HepG2 (cell line): ENCODE results near the gene SMPD2. TPM values are rescaled to one million over a fixed set of nuclear protein-coding genes. Genes with fewer than 3 reads are reported as not detected.

Experiments used
- ARNT2 ChIP-seq: sonication (generic); formaldehyde crosslinking; IDR thresholded peaks from 2 replicates; pipeline ENCODE4 v1.8.0; 2022; ENCODE audit warnings: mild to moderate bottlenecking, low read depth, missing genetic modification reagents, moderate library complexity
- ATF7-NPFF ChIP-seq: sonication (generic); formaldehyde crosslinking; IDR thresholded peaks from 2 replicates; pipeline ENCODE4 v1.8.1; 2023; ENCODE audit warnings: mild to moderate bottlenecking, low read depth, missing genetic modification reagents, moderate library complexity
- FOXP1 ChIP-seq, 2 experiments: fragments of 450-650 bp in 1 of 2; IDR thresholded peaks; 2 replicates each; pipeline ENCODE4 v1.6.1; 2017 to 2018; ENCODE audit warnings: antibody characterized with exemption in 1 of 2
- ISL2 ChIP-seq: sonication (generic); formaldehyde crosslinking; IDR thresholded peaks from 2 replicates; pipeline ENCODE4 v1.5.0; 2020; ENCODE audit warnings: missing genetic modification reagents
- MTF2 ChIP-seq: sonication (generic); formaldehyde crosslinking; IDR thresholded peaks from 2 replicates; pipeline ENCODE4 v1.5.0; 2020; ENCODE audit warnings: missing genetic modification reagents, borderline replicate concordance
- NR2F1 ChIP-seq, 2 experiments: fragments of 450-650 bp in 1 of 2; formaldehyde crosslinking in 1 of 2; IDR thresholded peaks; 2 replicates each; pipeline versions ENCODE4 v1.5.0 to v1.6.1; 2016 to 2020; ENCODE audit warnings: mild to moderate bottlenecking in 1 of 2, missing compliant biosample characterization in 1 of 2, missing genetic modification reagents in 1 of 2, moderate library complexity in 1 of 2
- PPARG ChIP-seq: conservative IDR thresholded peaks from 2 replicates; pipeline ENCODE4 v1.6.1; 2016; ENCODE audit warnings: missing biosample characterization, missing genetic modification reagents
- RFX5 ChIP-seq: IDR thresholded peaks from 2 replicates; pipeline ENCODE4 v1.6.1; 2011; ENCODE audit warnings: low read depth, low read length, improper control_type of control experiment
- RXRB ChIP-seq: IDR thresholded peaks from 2 replicates; pipeline ENCODE4 v1.6.1; 2016; ENCODE audit warnings: borderline replicate concordance, missing genetic modification reagents, missing compliant biosample characterization
- SMAD3 ChIP-seq: sonication (generic); formaldehyde crosslinking; IDR thresholded peaks from 2 replicates; pipeline ENCODE4 v1.4.0; 2020; ENCODE audit warnings: missing genetic modification reagents
- SMAD9 ChIP-seq: sonication (generic); formaldehyde crosslinking; IDR thresholded peaks from 2 replicates; pipeline ENCODE4 v1.5.1; 2020; ENCODE audit warnings: mild to moderate bottlenecking, missing genetic modification reagents
- TSC22D2 ChIP-seq: sonication (generic); formaldehyde crosslinking; IDR thresholded peaks from 2 replicates; pipeline ENCODE4 v1.5.1; 2020; ENCODE audit warnings: missing genetic modification reagents, mild to moderate bottlenecking, borderline replicate concordance
- ZNF180 ChIP-seq: sonication (generic); formaldehyde crosslinking; IDR thresholded peaks from 2 replicates; pipeline ENCODE4 v1.4.0; 2020; ENCODE audit warnings: low read depth, missing genetic modification reagents, borderline replicate concordance
- ZNF274 ChIP-seq: sonication (generic); formaldehyde crosslinking; IDR thresholded peaks from 2 replicates; pipeline ENCODE4 v1.5.1; 2020; ENCODE audit warnings: mild to moderate bottlenecking, missing genetic modification reagents
- ZNF343 ChIP-seq: sonication (generic); formaldehyde crosslinking; IDR thresholded peaks from 2 replicates; pipeline ENCODE4 v1.4.0; 2020; ENCODE audit warnings: mild to moderate bottlenecking, missing genetic modification reagents
- ZNF770 ChIP-seq: sonication (generic); formaldehyde crosslinking; IDR thresholded peaks from 2 replicates; pipeline ENCODE4 v1.5.0; 2020; ENCODE audit warnings: mild to moderate bottlenecking, missing genetic modification reagents
- ZNF792 ChIP-seq: IDR thresholded peaks from 2 replicates; pipeline ENCODE4 v1.6.1; 2016
- ZSCAN12 ChIP-seq: sonication (generic); formaldehyde crosslinking; IDR thresholded peaks from 2 replicates; pipeline ENCODE4 v1.9.0; 2021; ENCODE audit warnings: mild to moderate bottlenecking, missing genetic modification reagents
- ZSCAN30 ChIP-seq: sonication (generic); formaldehyde crosslinking; IDR thresholded peaks from 2 replicates; pipeline ENCODE4 v1.5.0; 2020; ENCODE audit warnings: mild to moderate bottlenecking, missing genetic modification reagents
- polyA plus RNA-seq, 8 experiments: library from polyadenylated mRNA; depleted of rRNA in 3 of 8; stranded (reverse) in 7 of 8; unstranded in 1 of 8; fragments of >200 nt; fragmentation: Illumina TruSeq in 4 of 8; extraction: Trizol in 4 of 8; gene quantifications; 2 replicates each; pipeline versions ENCODE4 v1.2.1 to v1.2.3, GENCODE V29; 2011 to 2016; ENCODE audit warnings: low read depth in 4 of 8, missing spikeins in 1 of 8, mixed read lengths in 1 of 8; ENCODE audit not compliant: insufficient read depth in 1 of 8
- total RNA-seq, 5 experiments: library from RNA; depleted of rRNA; stranded (reverse); fragments of >200 nt; fragmentation: Illumina TruSeq; extraction: Trizol; gene quantifications; 2 replicates each; pipeline ENCODE4 v1.2.3, GENCODE V29; 2016; ENCODE audit warnings: low read depth in 1 of 5
- TF ChIP-seq, protein P1 (sequence below): sonication (generic); formaldehyde crosslinking; IDR thresholded peaks from 2 replicates; pipeline ENCODE4 v1.8.1; 2023; ENCODE audit warnings: mild to moderate bottlenecking, missing genetic modification reagents, borderline replicate concordance
- TF ChIP-seq, protein P2 (sequence below): IDR thresholded peaks from 2 replicates; pipeline ENCODE4 v1.6.1; 2016; ENCODE audit warnings: missing compliant biosample characterization, missing genetic modification reagents, borderline replicate concordance
- TF ChIP-seq, protein P3 (sequence below): sonication (generic); formaldehyde crosslinking; IDR thresholded peaks from 2 replicates; pipeline ENCODE4 v1.8.0; 2022; ENCODE audit warnings: low read depth, missing genetic modification reagents

The SMPD2 gene
- total and polyA plus RNA-seq, 2 of the 13 experiments (the other 11 are each of a cell fraction or from before 2014, with no cell fraction given) = 5.9 to 10.6 TPM

- TF ChIP-seq SMAD3 = 0 out of 2 replicates have a peak, but pooled peaks have one; percentile 34
- TF ChIP-seq RFX5 = peak; percentile 70
- TF ChIP-seq, protein P1, sequence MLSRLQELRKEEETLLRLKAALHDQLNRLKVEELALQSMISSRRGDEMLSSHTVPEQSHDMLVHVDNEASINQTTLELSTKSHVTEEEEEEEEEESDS (CRISPR knock-in tag) = no peak
- peak; percentile 36; the same call in 1 of the 2 replicates for TF ChIP-seq ZNF792 (CRISPR knock-in tag)
- TF ChIP-seq, protein P2, sequence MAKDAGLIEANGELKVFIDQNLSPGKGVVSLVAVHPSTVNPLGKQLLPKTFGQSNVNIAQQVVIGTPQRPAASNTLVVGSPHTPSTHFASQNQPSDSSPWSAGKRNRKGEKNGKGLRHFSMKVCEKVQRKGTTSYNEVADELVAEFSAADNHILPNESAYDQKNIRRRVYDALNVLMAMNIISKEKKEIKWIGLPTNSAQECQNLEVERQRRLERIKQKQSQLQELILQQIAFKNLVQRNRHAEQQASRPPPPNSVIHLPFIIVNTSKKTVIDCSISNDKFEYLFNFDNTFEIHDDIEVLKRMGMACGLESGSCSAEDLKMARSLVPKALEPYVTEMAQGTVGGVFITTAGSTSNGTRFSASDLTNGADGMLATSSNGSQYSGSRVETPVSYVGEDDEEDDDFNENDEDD = peak; percentile 74; the same call in 1 of the 2 replicates
- TF ChIP-seq ATF7-NPFF (CRISPR knock-in tag) = peak; percentile 63; the same call in 1 of the 2 replicates
- TF ChIP-seq FOXP1 (IDR thresholded peaks at IDR 0.05) = no peak
- TF ChIP-seq FOXP1 (CRISPR knock-in tag; IDR thresholded peaks at IDR 0.05) = no peak
- TF ChIP-seq PPARG (CRISPR knock-in tag) = 0 out of 2 replicates have a peak, but pooled peaks have one; percentile 21
- 0 out of 2 replicates have a peak, but pooled peaks have one; percentile 18 for TF ChIP-seq ZSCAN12
- peak; percentile 27; the same call in 1 of the 2 replicates for TF ChIP-seq ZNF274
- no peak for TF ChIP-seq ZNF180 (CRISPR knock-in tag)
- TF ChIP-seq NR2F1 (CRISPR knock-in tag; IDR thresholded peaks at IDR 0.05) = no peak; a peak in 1 of 4 replicates
- peak; percentile 64; the same call in 1 of the 2 replicates for TF ChIP-seq ZNF343 (CRISPR knock-in tag)
- no peak; the same call in 1 of the 2 replicates for TF ChIP-seq RXRB (CRISPR knock-in tag)
- TF ChIP-seq TSC22D2 (CRISPR knock-in tag) = 0 out of 2 replicates have a peak, but pooled peaks have one; percentile 44
- TF ChIP-seq ISL2 (CRISPR knock-in tag) = 0 out of 2 replicates have a peak, but pooled peaks have one; percentile 12
- TF ChIP-seq ZNF770 (CRISPR knock-in tag) = no peak
- TF ChIP-seq MTF2 (CRISPR knock-in tag) = peak; percentile 53; the same call in 1 of the 2 replicates
- TF ChIP-seq, protein P3, sequence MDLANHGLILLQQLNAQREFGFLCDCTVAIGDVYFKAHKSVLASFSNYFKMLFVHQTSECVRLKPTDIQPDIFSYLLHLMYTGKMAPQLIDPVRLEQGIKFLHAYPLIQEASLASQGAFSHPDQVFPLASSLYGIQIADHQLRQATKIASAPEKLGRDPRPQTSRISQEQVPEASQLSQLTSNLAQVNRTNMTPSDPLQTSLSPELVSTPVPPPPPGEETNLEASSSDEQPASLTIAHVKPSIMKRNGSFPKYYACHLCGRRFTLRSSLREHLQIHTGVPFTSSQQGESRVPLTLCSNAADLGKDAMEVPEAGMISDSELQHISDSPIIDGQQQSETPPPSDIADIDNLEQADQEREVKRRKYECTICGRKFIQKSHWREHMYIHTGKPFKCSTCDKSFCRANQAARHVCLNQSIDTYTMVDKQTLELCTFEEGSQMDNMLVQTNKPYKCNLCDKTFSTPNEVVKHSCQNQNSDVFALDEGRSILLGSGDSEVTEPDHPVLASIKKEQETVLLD (CRISPR knock-in tag) = peak; percentile 28
- TF ChIP-seq ZSCAN30 (CRISPR knock-in tag) = no peak
- TF ChIP-seq SMAD9 (CRISPR knock-in tag) = no peak
- TF ChIP-seq ARNT2 (CRISPR knock-in tag) = peak; percentile 69
Measured at GRCh38 chr6:109440331-109441068, at the start of gene SMPD2, which contains the start of gene PPIL6 (continued).
